ENCODE results near the gene ZBTB34.
A peak's percentile ranks its signal among the peaks of the same experiment; 100 is the strongest.
"Not testable (repeated sequence)": the region's sequence is repeated elsewhere in the genome, so short reads cannot be mapped to it uniquely, and the experiment has no call there.

Gene ZBTB34, protein sequence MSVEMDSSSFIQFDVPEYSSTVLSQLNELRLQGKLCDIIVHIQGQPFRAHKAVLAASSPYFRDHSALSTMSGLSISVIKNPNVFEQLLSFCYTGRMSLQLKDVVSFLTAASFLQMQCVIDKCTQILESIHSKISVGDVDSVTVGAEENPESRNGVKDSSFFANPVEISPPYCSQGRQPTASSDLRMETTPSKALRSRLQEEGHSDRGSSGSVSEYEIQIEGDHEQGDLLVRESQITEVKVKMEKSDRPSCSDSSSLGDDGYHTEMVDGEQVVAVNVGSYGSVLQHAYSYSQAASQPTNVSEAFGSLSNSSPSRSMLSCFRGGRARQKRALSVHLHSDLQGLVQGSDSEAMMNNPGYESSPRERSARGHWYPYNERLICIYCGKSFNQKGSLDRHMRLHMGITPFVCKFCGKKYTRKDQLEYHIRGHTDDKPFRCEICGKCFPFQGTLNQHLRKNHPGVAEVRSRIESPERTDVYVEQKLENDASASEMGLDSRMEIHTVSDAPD

GRCh38 chr9:126860077-126860756, at the start of gene ZBTB34:
Gene ZBTB34, plus strand, starts transcription at chr9:126860639. Its CDS starts 18,761 bp downstream, at chr9:126879400.
- peak; percentile 81 for DNase-seq

DNA sequence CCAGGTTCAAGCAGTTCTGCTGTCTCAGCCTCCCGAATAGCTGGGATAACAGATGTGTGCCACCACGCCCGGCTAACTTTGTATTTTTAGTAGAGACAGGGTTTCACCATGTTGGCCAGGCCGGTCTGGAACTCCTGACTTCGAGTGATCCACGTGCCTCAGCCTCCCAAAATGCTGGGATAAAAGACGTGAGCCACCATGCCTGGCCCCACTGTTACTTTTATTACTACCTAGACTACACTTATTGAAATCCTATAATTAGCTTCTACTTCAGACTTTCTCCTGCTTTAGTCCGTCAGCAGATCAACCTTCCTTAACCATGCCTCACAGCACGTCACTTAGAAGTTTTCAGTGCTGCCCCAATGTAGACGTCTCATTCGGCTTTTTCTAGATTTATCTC, 47.4 kb upstream of the ZBTB34 start:
- DNase-seq = no peak

DNA sequence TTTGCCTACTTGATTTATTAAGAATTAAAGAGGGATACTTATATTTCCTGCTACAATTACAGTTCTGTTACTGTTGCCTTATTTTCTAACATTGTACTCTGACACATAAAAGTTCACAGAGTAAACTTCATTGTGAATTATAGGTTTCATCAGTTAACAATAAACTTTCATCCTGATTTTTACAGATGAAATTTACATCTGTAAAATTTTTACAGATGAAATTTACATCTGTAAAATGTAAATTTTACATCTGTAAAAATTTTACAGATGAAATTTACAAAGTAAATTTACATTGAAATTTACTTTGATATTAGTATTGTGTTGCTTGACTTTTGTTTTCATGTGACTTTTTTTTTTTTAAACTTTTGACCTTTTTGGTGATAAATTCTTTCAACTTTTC, 46.3 kb upstream of the ZBTB34 start:
- no peak for DNase-seq

- DNase-seq = not testable (repeated sequence)
Measured at GRCh38 chr9:126817615-126818014, 42.8 kb upstream of the ZBTB34 start.

- no peak for DNase-seq
Measured at GRCh38 chr9:126818482-126818881, 42.0 kb upstream of the ZBTB34 start.

DNA sequence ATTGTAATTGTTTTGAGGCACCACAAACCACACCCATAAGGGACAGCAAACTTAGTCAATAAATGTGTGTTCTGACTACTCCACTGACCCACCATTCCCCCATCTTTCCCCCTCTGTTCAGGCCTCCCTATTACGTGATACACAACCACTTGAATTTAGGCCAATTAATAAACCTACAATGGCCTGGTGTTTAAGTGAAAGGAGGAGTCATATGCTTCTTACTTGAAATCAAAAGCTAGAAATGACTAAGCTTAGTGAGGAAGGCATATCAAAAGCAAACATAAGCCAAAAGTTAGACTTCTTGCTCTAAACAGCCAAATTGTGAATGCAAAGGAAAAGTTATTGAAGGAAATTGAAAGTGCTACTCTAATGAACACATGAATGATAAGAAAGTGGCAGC, 41.0 kb upstream of the ZBTB34 start:
- DNase-seq = no peak

DNA sequence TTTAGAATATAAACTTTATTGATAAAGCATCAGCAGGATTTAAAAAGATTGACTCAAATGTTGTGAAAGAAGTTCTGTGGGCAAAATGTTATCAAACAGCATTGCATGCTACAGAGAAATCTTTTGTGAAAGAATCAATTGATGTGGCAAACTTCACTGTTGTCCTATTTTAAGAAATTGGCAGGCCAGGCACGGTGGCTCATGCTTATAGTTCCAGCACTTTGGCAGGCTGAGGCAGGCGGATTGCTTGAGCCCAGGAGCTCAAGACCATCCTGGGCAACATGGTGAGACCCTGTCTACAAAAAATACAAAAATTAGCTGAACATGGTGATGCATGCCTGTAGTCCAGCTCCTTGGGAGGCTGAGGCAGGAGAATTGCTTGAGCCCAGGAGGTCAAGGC, 38.2 kb upstream of the ZBTB34 start:
- DNase-seq = no peak

DNA sequence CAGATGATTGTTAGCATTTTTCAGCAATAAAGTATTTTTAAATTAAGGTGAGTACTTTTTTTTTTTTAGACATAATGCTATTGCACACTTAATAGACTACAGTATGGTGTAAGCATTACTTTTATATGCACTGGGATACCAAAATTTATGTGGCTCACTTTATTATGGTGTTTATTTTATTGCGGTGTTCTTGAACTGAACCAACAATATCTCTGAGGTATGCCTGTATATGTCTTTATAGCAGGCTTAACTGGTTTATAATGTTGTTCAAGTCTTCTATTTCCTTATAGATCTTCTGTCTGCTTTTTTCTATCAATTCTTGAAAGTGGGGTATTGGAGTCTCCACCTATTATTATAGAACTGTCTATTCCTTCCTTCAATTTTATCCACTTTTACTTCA, 37.6 kb upstream of the ZBTB34 start:
- DNase-seq = no peak

GRCh38 chr9:126824052-126824451, 36.4 kb upstream of the ZBTB34 start:
- not testable (repeated sequence) for DNase-seq

DNA sequence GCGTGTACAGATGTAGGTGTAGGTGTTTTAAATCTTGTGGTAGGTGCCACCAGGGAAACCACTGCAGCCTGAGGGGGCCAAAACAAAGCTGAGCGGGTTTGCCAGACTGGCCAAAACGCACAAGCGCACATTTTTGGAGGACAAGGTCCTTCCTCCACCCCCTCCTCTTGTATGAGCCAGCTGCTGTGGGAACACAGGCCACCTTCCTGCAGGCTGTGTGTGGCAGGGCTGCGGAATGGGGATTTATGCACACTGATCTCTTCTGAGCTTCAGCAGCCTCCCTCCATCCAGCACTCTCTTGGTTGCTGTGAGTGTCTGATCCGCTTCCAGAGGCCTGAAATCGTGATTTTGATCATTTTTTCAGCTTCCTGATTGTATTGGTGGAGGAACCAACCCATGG, 33.2 kb upstream of the ZBTB34 start:
- no peak for DNase-seq

GRCh38 chr9:126829035-126829434, 31.4 kb upstream of the ZBTB34 start:
- DNase-seq = no peak

DNA sequence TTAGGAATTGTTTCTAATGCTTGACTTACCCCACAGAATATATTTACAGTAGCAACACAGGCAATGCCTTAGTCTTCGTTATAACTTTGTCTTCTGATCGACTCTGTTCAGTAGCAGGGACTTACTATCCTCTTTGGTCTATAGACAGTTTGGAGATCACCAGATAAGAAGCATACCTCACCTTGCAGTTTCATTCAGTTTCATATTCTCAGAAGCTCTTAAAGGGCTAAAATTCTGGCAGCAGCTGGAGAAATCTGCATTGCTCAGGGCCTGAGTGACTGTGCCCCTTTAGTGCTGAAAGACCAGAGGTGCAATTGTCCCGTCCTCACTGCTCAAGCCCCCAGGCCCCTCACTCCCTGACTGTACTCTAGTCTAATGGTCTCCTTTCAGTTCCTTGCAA, 29.6 kb upstream of the ZBTB34 start:
- DNase-seq = no peak

GRCh38 chr9:126832440-126832839, 28.0 kb upstream of the ZBTB34 start:
- no peak for DNase-seq

GRCh38 chr9:126833020-126833419, 27.4 kb upstream of the ZBTB34 start:
- no peak for DNase-seq

- no peak for DNase-seq
Measured at GRCh38 chr9:126833710-126834345, 26.6 kb upstream of the ZBTB34 start.

DNA sequence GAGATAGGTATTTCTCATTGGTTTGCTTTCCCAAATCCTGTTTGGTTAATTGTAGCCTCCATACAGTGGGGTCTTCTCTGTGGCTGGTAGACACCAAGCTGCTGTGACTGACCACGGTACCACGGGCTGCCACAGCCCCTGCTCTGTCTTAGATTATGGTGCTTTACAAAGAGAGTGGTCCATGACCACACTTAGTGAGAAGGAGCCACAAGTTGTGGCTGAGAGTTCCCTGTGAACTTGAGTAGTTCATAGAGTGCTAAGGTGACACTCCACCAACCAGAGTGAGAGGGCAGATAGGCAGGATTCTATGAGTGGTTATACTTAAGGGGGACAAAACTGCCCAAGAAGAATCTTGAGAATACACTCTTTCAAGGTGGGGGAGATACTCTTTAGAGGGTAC, 25.8 kb upstream of the ZBTB34 start:
- DNase-seq = no peak

DNA sequence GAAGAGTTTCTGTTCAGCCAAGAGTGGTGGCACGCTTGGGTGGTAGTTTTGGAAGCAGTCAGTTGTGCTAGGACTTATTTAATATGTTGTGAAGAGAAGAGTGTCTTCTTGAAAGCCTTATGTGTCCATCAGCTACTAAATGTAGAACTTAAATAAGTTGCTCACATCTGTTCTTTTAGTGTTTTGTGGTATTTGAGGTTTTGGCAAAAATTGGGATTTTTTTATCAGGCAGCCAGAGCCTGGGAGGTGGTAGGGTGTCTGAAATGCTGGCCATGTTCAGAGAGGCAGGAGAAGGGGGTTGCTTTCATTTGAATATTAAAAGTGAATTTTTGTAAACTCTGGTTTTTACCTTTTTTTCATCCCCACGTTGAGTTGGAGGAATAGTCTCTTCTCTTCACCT, 24.2 kb upstream of the ZBTB34 start:
- no peak for DNase-seq

DNA sequence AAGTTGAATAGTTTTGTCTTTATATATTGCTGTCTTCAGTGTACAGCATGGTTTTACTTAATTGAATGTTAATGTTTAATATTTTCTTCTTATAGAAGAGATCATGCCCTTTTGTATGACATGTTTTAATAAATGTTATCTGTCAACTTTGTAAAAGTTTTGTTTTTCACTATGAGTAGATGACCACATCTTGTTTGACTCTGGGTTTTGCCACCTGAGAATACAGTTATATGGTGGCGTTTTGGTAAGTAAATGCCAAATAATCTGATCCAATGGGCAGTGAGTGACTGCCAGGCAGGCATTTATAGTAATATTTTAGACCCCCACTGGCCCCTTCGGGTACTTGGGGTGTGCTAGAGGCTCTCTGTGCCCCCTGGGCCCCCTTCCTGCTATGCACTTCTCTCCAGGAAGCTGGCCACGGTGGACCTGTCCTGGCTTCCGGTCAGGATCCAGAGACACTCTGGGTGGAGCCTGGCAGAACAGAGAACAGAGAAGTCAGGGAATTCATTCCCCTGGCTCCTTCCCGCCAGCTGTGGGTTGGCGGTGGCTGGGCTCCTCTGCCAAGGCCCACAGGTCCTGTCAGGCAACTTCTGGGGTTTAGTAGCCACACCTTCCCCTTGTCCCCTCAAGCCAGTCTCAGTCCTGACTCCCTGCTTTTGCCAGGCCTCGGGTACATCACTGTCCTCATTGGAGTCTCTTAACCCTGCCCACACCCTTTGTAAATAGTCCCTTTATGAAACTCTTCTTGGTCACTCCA, 22.2 kb upstream of the ZBTB34 start:
- DNase-seq = no peak

DNA sequence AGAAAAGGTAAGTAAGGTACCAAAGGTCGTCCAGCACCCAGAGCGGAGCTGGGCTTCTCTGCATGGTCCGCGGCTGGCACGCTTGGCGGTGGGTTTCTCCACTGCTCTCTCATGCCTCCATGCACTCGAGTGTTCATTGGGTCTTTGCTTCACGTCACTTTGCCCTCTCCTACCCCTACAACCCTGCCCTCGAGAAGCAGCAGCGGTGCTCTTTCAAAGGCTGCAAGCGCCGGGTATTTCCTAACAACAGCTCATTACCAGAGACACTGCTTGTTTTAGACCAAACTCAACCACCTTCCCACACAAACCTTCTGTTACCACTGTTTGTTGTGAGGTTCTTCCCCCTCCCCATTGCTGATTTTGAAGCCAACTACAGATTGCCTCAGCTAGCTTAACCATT, 21.5 kb upstream of the ZBTB34 start:
- no peak for DNase-seq

DNA sequence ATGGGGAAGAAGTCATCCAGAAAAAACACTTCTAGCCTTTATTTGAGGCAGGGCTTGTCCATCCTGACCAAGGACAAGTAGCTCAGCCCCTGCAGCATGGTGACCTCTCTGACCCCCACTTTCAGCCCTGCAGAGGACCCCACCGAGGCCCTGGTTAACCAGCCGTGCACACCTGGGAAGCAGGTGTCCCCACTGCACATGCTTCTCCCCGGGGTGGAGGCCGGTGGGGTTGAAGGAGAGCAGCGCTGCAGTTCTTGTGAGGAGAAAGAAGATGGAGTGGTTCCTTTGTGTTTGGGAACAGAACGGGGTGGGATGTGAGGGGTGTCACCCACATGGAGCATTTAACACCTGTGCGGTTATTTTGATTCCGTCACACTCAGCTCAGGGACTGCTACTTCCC, 21.1 kb upstream of the ZBTB34 start:
- DNase-seq = no peak

- no peak for DNase-seq
Measured at GRCh38 chr9:126842220-126842842, 18.1 kb upstream of the ZBTB34 start.

DNA sequence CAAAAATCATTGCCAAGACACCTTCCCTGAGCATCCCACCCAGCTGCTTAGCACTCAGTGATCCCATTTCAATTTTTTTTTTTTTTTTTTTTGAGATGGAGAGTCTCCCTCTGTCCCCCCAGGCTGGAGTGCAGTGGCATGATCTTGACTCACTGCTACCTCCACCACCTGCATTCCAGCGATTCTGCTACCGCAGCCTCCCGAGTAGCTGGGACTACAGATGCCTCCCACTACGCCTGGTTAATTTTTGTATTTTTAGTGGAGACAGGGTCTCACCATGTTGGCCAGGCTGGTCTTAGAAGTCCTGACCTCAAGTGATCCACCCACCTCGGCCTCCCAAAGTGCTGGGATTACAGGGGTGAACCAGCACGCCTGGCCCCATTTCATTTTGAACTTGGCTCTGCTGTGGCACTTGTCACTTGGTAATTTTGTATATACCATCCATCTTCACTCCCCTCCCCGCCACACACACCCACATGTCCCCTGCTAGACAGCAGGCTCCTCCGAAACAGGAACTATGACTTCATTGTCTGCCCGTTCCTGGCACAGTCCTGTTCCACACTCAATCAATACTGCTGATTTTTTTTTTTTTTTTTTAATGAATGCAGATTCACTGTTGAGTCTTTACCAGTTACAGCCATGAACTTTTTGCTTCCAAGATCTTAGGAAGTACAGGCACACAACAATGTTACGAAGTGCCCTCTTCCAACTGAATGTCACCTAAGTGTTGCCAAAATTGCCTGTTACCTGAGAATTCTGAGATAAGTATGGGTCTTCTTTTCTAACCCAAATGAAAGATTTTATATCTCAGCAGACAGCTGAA, 17.3 kb upstream of the ZBTB34 start:
- no peak for DNase-seq
